Mesothelial cell of epicardium (in vitro differentiated cells): Measurements from ENCODE around the gene TPM1. TPM values are rescaled to one million over a fixed set of nuclear protein-coding genes. Genes with fewer than 3 reads are reported as not detected.
A peak's percentile ranks its signal among the peaks of the same experiment; 100 is the strongest.

Experiments used
- DNase-seq, 2 experiments: peaks; one replicate each; pipeline ENCODE4 v3.0.0; 2021; ENCODE audit warnings: low spot score in 2 of 2; ENCODE audit not compliant: unreplicated experiment in 2 of 2
- H3K27ac Mint-ChIP-seq: 2 replicates; pipeline ENCODE4 v1.8.0; 2021; ENCODE audit warnings: mixed read lengths
- H3K27me3 Mint-ChIP-seq: 2 replicates; pipeline ENCODE4 v1.8.0; 2021; ENCODE audit warnings: low read depth, mixed read lengths
- H3K36me3 Mint-ChIP-seq: 2 replicates; pipeline ENCODE4 v1.8.0; 2021; ENCODE audit warnings: mixed read lengths
- H3K4me1 Mint-ChIP-seq: 2 replicates; pipeline ENCODE4 v1.8.0; 2021; ENCODE audit warnings: mixed read lengths
- H3K4me3 Mint-ChIP-seq: 2 replicates; pipeline ENCODE4 v1.8.0; 2021; ENCODE audit warnings: mild to moderate bottlenecking, moderate library complexity, mixed read lengths
- H3K9me3 Mint-ChIP-seq: 2 replicates; pipeline ENCODE4 v1.8.0; 2021; ENCODE audit warnings: mixed read lengths
- CTCF ChIP-seq: fragments of 200-600 bp; sonication (generic); IDR thresholded peaks from one replicate; pipeline ENCODE4 v1.5.0; 2021; ENCODE audit warnings: antibody characterized with exemption; ENCODE audit not compliant: unreplicated experiment
- total RNA-seq: library from RNA; stranded (reverse); gene quantifications from 3 replicates; pipeline ENCODE4 v1.2.1, GENCODE V29; 2021

The TPM1 gene
- total RNA-seq, 1 donor from 2014 or later: 659 TPM

- Mint-ChIP-seq H3K9me3 (peaks cover 4% of the 10 kb centered on the region), H3K27ac (no peak overlapping the region), H3K36me3 (no peaks in the 10 kb centered on the region), H3K4me3 (no peak overlapping the region), H3K4me1 (peaks cover 31% of the 10 kb centered on the region), H3K27me3 (no peaks in the 10 kb centered on the region)
- DNase-seq: no peak
- no peak for TF ChIP-seq CTCF
These were observed 19.9 kb upstream of the TPM1 start for GRCh38 chr15:63022663-63023062.

- Mint-ChIP-seq H3K4me1 (peaks cover 31% of the 10 kb centered on the region), H3K27ac (peak overlapping the region; percentile 16), H3K27me3 (no peaks in the 10 kb centered on the region), H3K36me3 (no peaks in the 10 kb centered on the region), H3K9me3 (peaks cover 1% of the 10 kb centered on the region), H3K4me3 (no peak overlapping the region)
- TF ChIP-seq CTCF: no peak
- DNase-seq: no peak
These were observed 19.1 kb upstream of the TPM1 start for GRCh38 chr15:63023351-63023945.

GRCh38 chr15:63025460-63025859 is 17.1 kb upstream of the TPM1 start:
- peaks cover 24% of the 10 kb centered on the region for H3K4me1 Mint-ChIP-seq
- DNase-seq: no peak
- H3K9me3 Mint-ChIP-seq: no peaks in the 10 kb centered on the region
- no peaks in the 10 kb centered on the region for H3K36me3 Mint-ChIP-seq
- no peak overlapping the region for H3K4me3 Mint-ChIP-seq
- H3K27me3 Mint-ChIP-seq: no peaks in the 10 kb centered on the region
- TF ChIP-seq CTCF: no peak
- no peak overlapping the region for H3K27ac Mint-ChIP-seq

- TF ChIP-seq CTCF: no peak
- H3K27ac Mint-ChIP-seq: no peak overlapping the region
- no peak overlapping the region for H3K4me3 Mint-ChIP-seq
- H3K36me3 Mint-ChIP-seq: no peaks in the 10 kb centered on the region
- no peak for DNase-seq
- no peaks in the 10 kb centered on the region for H3K27me3 Mint-ChIP-seq
- no peaks in the 10 kb centered on the region for H3K9me3 Mint-ChIP-seq
- H3K4me1 Mint-ChIP-seq: peaks cover 19% of the 10 kb centered on the region
These were observed 14.9 kb upstream of the TPM1 start for GRCh38 chr15:63027646-63028045.

- H3K27me3 Mint-ChIP-seq: no peaks in the 10 kb centered on the region
- H3K4me1 Mint-ChIP-seq: peaks cover 12% of the 10 kb centered on the region
- no peak overlapping the region for H3K27ac Mint-ChIP-seq
- no peaks in the 10 kb centered on the region for H3K36me3 Mint-ChIP-seq
- DNase-seq: no peak
- no peaks in the 10 kb centered on the region for H3K9me3 Mint-ChIP-seq
- H3K4me3 Mint-ChIP-seq: no peak overlapping the region
- TF ChIP-seq CTCF: no peak
These were observed 14.0 kb upstream of the TPM1 start for GRCh38 chr15:63028442-63029110.
